NCI-H82 (cell line): ENCODE measurements around the gene RPL29.
"Not testable (repeated sequence)": the region's sequence is repeated elsewhere in the genome, so short reads cannot be mapped to it uniquely, and the experiment has no call there.

Experiments
- DNase-seq: peaks from one replicate; lab custom pipeline; 2025; lab: John Stamatoyannopoulos, UW

Gene RPL29

GRCh38 chr3:51995346-51996163 is at the start of gene RPL29:
RPL29 (minus strand) TSS chr3:51995895; CDS start chr3:51995461, 434 bp downstream.
- DNase-seq = peak; percentile 95

- DNase-seq = peak; percentile 63
Observed at GRCh38 chr3:52044869-52045619, 49.3 kb upstream of the RPL29 start.

- peak; percentile 95 for DNase-seq
Observed at GRCh38 chr3:52043750-52044149, 48.1 kb upstream of the RPL29 start.

GRCh38 chr3:52043039-52043438 is 47.3 kb upstream of the RPL29 start:
- not testable (repeated sequence) for DNase-seq

- peak; percentile 76 for DNase-seq
Observed at GRCh38 chr3:52041118-52041731, 45.5 kb upstream of the RPL29 start.

GRCh38 chr3:52040600-52040999 is 44.9 kb upstream of the RPL29 start:
- no peak for DNase-seq

- no peak for DNase-seq
Observed at GRCh38 chr3:52039846-52040245, 44.2 kb upstream of the RPL29 start.

GRCh38 chr3:52039426-52039825 is 43.7 kb upstream of the RPL29 start:
- no peak for DNase-seq

GRCh38 chr3:52038227-52038626 is 42.5 kb upstream of the RPL29 start:
- DNase-seq = no peak

- no peak for DNase-seq
Observed at GRCh38 chr3:52037291-52037690, 41.6 kb upstream of the RPL29 start.

GRCh38 chr3:52036829-52037228 is 41.1 kb upstream of the RPL29 start:
- peak; percentile 42 for DNase-seq

GRCh38 chr3:52036222-52036694 is 40.6 kb upstream of the RPL29 start:
- DNase-seq = no peak

GRCh38 chr3:52034651-52035050 is 39.0 kb upstream of the RPL29 start:
- DNase-seq = no peak

GRCh38 chr3:52034212-52034611 is 38.5 kb upstream of the RPL29 start:
- no peak for DNase-seq

GRCh38 chr3:52033748-52034147 is 38.1 kb upstream of the RPL29 start:
- DNase-seq = not testable (repeated sequence)

GRCh38 chr3:52032702-52033408 is 37.2 kb upstream of the RPL29 start:
- DNase-seq = peak; percentile 90

GRCh38 chr3:52031896-52032295 is 36.2 kb upstream of the RPL29 start:
- DNase-seq = no peak

- DNase-seq = no peak
Observed at GRCh38 chr3:52030714-52031310, 35.1 kb upstream of the RPL29 start.

- DNase-seq = no peak
Observed at GRCh38 chr3:52029535-52029934, 33.8 kb upstream of the RPL29 start.

- no peak for DNase-seq
Observed at GRCh38 chr3:52029053-52029452, 33.4 kb upstream of the RPL29 start.

GRCh38 chr3:52028572-52028971 is 32.9 kb upstream of the RPL29 start:
- DNase-seq = no peak

GRCh38 chr3:52026041-52026440 is 30.3 kb upstream of the RPL29 start:
- DNase-seq = peak; percentile 95
